Measurements from ENCODE around the gene IGFBP6.

IGFBP6 gene

GRCh38 chr12:53068811-53069585 lies 28.5 kb upstream of the IGFBP6 start:
- no peak for DNase-seq
- in situ Hi-C loops (cut with HindIII; ENCODE audit: low pct_ligation_motif_present, low pct_unique_long_range_greater_than_20kb, low sequenced_read_pairs): no loop called here

- in situ Hi-C loops (cut with HindIII; ENCODE audit: low pct_ligation_motif_present, low pct_unique_long_range_greater_than_20kb, low sequenced_read_pairs): no loop called here
- DNase-seq: no peak
Measured at GRCh38 chr12:53069621-53070410, 27.7 kb upstream of the IGFBP6 start.

- no peak for DNase-seq
- in situ Hi-C loops (cut with HindIII; ENCODE audit: low pct_ligation_motif_present, low pct_unique_long_range_greater_than_20kb, low sequenced_read_pairs): no loop called here
Measured at GRCh38 chr12:53070877-53071492, 26.5 kb upstream of the IGFBP6 start.

GRCh38 chr12:53071591-53072551 lies 25.6 kb upstream of the IGFBP6 start:
- no peak for DNase-seq
- in situ Hi-C loops (cut with HindIII; ENCODE audit: low pct_ligation_motif_present, low pct_unique_long_range_greater_than_20kb, low sequenced_read_pairs): no loop called here

GRCh38 chr12:53073881-53074280 lies 23.6 kb upstream of the IGFBP6 start:
- no peak for DNase-seq
- in situ Hi-C loops (cut with HindIII; ENCODE audit: low pct_ligation_motif_present, low pct_unique_long_range_greater_than_20kb, low sequenced_read_pairs): no loop called here

- in situ Hi-C loops (cut with HindIII; ENCODE audit: low pct_ligation_motif_present, low pct_unique_long_range_greater_than_20kb, low sequenced_read_pairs): no loop called here
Measured at GRCh38 chr12:53074283-53074998, 23.0 kb upstream of the IGFBP6 start.

GRCh38 chr12:53074999-53075370 lies 22.5 kb upstream of the IGFBP6 start:
- no peak for DNase-seq
- in situ Hi-C loops (cut with HindIII; ENCODE audit: low pct_ligation_motif_present, low pct_unique_long_range_greater_than_20kb, low sequenced_read_pairs): no loop called here

More at GRCh38 chr12:53074283-53074998, 23.0 kb upstream of the IGFBP6 start:
- no peak for DNase-seq

- in situ Hi-C loops (cut with HindIII; ENCODE audit: low pct_ligation_motif_present, low pct_unique_long_range_greater_than_20kb, low sequenced_read_pairs): no loop called here
- no peak for DNase-seq
Measured at GRCh38 chr12:53076461-53076860, 21.0 kb upstream of the IGFBP6 start.

GRCh38 chr12:53077030-53077429 lies 20.4 kb upstream of the IGFBP6 start:
- in situ Hi-C loops (cut with HindIII; ENCODE audit: low pct_ligation_motif_present, low pct_unique_long_range_greater_than_20kb, low sequenced_read_pairs): no loop called here
- DNase-seq: no peak

- in situ Hi-C loops (cut with HindIII; ENCODE audit: low pct_ligation_motif_present, low pct_unique_long_range_greater_than_20kb, low sequenced_read_pairs): no loop called here
Measured at GRCh38 chr12:53078425-53079225, 18.8 kb upstream of the IGFBP6 start.

GRCh38 chr12:53079226-53080117 lies 18.0 kb upstream of the IGFBP6 start, which contains the start of gene SPRYD3:
Gene SPRYD3, minus strand, starts transcription at chr12:53079390. Its CDS starts 57 bp downstream, at chr12:53079333.
- in situ Hi-C loops (cut with HindIII; ENCODE audit: low pct_ligation_motif_present, low pct_unique_long_range_greater_than_20kb, low sequenced_read_pairs): no loop called here
- DNase-seq: peak; percentile 99

More at GRCh38 chr12:53078425-53079225, 18.8 kb upstream of the IGFBP6 start:
- DNase-seq: no peak

- DNase-seq: no peak
- in situ Hi-C loops (cut with HindIII; ENCODE audit: low pct_ligation_motif_present, low pct_unique_long_range_greater_than_20kb, low sequenced_read_pairs): no loop called here
Measured at GRCh38 chr12:53082637-53083175, 14.8 kb upstream of the IGFBP6 start.

- in situ Hi-C loops (cut with HindIII; ENCODE audit: low pct_ligation_motif_present, low pct_unique_long_range_greater_than_20kb, low sequenced_read_pairs): no loop called here
- DNase-seq: no peak
Measured at GRCh38 chr12:53086361-53086760, 11.1 kb upstream of the IGFBP6 start.

GRCh38 chr12:53090105-53090504 lies 7.4 kb upstream of the IGFBP6 start:
- in situ Hi-C loops (cut with HindIII; ENCODE audit: low pct_ligation_motif_present, low pct_unique_long_range_greater_than_20kb, low sequenced_read_pairs): no loop called here
- no peak for DNase-seq

GRCh38 chr12:53090554-53090953 lies 6.9 kb upstream of the IGFBP6 start:
- in situ Hi-C loops (cut with HindIII; ENCODE audit: low pct_ligation_motif_present, low pct_unique_long_range_greater_than_20kb, low sequenced_read_pairs): no loop called here
- no peak for DNase-seq

GRCh38 chr12:53091756-53092155 lies 5.7 kb upstream of the IGFBP6 start:
- DNase-seq: no peak
- in situ Hi-C loops (cut with HindIII; ENCODE audit: low pct_ligation_motif_present, low pct_unique_long_range_greater_than_20kb, low sequenced_read_pairs): no loop called here
